HG02981 (cell line): ENCODE results near the gene MEX3A.
"Not testable (repeated sequence)": the region's sequence is repeated elsewhere in the genome, so short reads cannot be mapped to it uniquely, and the experiment has no call there.

Experiments used
- ATAC-seq: cut with Tn5 transposase; IDR thresholded peaks from one replicate; pipeline ENCODE4 v1.9.1; 2021; ENCODE audit warnings: mild to moderate bottlenecking, moderate library complexity; ENCODE audit not compliant: unreplicated experiment

MEX3A gene

DNA sequence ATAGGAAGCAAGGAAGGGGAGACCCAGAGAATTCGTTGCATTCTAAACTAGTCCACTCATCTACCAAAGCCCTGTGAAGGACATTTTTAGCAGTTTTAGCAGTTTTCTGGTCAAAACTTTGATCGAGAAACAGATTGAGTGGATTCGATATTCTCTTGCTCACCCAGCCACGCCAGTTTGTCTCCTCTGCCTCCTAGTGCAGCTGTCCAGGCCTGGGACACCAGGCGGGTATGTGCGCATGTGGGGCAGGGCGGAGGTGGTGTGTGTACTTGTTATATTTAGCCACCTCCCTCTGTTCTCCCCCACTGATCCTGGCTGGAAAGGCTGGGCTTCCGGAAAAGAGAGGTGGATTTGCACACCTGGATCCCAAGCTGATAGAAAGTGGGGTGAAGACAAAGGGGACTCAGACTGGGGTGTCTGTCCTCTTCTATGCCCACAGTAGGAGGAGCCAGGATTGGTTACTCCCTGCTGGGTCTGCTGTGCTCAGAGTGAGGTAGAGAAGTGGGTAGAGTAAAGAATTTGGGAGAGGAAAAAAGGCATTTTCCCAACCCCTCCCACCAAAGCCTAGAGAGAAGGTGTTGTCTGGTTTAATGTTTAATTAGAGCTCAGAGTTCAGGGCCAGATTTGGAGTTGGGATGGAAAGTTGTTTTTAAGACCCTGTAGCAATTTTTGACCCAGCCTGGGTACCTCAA, 36.1 kb upstream of the MEX3A start:
- ATAC-seq = no peak

DNA sequence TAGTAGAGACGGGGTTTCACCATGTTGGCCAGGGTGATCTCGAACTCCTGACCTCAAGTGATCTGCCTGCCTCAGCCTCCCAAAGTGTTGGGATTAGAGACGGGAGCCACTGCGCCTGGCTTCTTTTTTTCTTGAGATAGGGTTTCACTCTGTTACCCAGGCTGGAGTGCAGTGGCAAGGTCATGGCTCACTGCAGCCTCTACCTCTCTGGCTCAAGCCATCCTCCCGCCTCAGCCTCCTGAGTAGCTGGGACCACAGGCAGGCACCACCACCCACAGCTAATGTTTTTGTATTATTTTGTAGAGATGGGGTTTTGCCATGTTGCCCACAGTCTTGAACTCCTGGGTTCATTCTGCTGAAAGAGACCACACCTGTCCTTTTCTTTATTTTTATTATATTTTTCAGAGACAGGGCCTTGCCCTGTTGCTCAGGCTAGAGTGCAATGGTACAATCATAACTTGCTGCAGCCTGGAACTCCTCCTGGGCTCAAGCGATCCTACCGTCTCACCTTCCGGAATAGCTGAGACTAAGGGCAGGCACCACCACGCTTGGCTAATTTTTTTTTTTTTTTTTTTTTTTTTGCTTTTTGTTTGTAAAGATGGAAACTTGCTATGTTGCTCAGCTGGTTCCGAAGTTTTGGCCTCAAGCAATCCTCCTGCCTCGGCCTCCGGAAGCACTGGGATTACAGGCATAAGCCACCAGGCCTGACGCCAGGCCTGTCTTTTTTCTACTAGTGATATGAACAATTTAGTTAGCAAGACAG, 35.3 kb upstream of the MEX3A start:
- ATAC-seq = no peak

DNA sequence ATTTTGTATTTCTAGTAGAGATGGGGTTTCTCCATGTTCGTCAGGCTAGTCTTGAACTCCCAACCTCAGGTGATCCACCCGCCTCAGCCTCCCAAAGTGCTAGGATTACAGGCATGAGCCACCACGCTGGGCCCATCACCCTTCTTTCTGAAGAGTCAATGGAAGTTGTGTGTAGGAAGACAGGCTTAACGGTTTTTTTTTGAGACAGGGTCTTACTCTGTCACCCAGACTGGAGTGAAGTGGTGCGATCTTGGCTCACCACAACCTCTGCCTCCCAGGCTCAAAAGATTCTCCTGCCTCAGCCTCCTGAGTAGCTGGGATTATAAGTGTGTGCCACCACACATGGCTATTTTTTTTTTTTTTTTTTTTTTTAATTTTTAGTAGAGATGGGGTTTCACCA, 34.5 kb upstream of the MEX3A start:
- ATAC-seq = not testable (repeated sequence)

DNA sequence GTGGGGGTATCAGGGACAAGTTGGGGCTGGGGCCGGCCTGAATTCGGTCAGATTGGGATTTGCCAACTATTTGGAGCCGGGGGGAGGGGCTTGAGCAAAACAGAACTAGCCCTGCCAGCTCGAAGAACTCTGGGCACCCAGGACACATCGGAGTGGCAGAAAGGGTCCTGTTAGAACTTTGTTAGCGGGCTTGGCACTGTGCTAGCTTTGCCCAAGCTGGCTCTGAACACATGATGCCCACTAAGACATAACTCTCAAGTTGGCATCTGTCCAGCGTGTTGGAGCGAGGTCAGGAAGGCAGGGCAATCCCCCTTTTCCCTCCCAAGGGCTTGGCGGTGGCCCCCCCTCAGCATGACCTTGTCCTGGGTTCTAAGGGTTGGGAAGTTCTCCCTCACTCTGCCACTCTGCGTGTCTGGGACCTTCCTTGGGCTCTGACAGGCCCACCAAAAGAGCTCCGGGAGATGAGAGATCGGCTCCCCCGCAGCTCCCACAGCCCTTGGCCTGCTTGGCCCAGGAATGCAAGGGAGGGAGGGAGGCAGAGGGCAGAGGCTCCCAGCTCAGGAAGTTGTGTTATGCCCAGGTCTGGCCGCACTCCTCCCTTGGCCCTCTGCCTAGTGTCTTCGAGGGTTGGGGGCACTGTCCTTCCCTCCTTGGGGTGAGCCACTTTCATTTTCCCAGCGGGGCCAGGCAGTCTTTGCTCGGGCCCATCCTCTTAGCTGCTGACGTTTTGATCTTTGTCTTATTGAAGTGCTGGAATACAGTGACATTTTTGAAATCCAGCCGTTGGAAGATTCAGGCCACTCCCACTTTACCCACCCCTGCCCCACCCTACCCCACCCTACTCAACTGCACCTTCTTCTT, 33.5 kb upstream of the MEX3A start:
- ATAC-seq = no peak

DNA sequence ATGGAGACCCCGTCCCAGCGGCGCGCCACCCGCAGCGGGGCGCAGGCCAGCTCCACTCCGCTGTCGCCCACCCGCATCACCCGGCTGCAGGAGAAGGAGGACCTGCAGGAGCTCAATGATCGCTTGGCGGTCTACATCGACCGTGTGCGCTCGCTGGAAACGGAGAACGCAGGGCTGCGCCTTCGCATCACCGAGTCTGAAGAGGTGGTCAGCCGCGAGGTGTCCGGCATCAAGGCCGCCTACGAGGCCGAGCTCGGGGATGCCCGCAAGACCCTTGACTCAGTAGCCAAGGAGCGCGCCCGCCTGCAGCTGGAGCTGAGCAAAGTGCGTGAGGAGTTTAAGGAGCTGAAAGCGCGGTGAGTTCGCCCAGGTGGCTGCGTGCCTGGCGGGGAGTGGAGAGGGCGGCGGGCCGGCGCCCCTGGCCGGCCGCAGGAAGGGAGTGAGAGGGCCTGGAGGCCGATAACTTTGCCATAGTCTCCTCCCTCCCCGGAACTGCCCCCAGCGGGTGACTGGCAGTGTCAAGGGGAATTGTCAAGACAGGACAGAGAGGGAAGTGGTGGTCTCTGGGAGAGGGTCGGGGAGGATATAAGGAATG, 32.8 kb upstream of the MEX3A start:
- peak; percentile 13 for ATAC-seq

DNA sequence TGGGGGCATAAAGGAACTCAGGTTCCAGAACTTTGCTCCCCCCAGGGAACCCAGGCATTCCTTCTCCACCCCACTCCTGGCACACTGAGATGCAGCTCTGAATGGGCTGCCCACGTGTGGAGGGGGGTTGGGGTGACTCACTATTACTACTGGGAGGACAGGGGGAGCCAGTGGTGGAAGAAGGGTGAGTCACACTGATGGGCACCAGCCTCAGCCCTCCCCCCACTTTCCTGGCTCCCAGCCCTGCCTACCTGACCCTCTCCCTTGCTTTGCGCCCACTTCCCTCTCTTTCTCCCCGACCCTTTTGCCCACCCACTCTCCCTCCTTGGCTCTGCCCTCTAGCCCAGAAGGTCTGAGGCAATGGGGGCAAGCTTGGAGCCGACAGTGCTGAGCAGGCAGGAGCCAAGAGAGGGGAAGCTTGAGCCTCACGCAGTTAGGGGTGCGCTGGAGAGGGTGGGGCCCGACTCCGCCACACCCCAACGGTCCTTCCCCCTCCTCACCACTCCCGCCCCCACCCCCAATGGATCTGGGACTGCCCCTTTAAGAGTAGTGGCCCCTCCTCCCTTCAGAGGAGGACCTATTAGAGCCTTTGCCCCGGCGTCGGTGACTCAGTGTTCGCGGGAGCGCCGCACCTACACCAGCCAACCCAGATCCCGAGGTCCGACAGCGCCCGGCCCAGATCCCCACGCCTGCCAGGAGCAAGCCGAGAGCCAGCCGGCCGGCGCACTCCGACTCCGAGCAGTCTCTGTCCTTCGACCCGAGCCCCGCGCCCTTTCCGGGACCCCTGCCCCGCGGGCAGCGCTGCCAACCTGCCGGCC, 32.0 kb upstream of the MEX3A start, which contains the start of gene LMNA:
Gene LMNA, plus strand, starts transcription at position 611 of the 818 bp plus-strand sequence. CDS start 208 bp downstream, outside the sequence.
- ATAC-seq = peak; percentile 59

DNA sequence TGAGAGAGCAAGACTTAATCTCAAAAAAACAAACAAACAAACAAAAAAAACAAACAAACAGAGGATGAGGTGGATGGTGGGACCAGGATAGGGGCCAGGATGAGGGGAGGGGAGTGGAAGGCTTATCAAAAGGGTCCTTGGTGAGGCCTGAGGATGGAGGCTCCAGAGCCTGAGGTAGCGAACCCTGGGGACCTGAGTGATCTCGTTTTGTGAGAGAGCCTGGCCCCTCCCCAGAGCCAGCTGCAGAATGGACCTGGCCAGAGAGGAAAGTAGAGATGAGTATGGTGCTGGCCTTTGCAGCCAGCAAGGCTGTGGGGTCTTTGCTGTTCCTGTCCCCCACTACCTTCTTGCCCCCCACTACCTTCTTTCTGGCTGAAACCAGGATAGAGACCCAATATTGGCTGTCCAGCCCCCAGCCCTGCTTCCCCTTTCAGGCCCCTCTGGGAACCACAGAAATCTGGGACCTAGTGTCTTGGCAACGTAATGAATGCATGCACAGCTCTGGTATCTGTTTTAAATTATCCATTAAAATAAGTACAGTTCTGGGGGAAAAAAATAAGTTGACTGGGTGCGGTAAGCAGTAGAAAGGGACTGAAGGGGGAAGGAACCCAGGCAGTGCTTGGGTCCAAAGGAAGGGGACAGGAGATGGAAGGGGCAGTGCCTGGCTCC, 31.2 kb upstream of the MEX3A start:
- no peak for ATAC-seq

DNA sequence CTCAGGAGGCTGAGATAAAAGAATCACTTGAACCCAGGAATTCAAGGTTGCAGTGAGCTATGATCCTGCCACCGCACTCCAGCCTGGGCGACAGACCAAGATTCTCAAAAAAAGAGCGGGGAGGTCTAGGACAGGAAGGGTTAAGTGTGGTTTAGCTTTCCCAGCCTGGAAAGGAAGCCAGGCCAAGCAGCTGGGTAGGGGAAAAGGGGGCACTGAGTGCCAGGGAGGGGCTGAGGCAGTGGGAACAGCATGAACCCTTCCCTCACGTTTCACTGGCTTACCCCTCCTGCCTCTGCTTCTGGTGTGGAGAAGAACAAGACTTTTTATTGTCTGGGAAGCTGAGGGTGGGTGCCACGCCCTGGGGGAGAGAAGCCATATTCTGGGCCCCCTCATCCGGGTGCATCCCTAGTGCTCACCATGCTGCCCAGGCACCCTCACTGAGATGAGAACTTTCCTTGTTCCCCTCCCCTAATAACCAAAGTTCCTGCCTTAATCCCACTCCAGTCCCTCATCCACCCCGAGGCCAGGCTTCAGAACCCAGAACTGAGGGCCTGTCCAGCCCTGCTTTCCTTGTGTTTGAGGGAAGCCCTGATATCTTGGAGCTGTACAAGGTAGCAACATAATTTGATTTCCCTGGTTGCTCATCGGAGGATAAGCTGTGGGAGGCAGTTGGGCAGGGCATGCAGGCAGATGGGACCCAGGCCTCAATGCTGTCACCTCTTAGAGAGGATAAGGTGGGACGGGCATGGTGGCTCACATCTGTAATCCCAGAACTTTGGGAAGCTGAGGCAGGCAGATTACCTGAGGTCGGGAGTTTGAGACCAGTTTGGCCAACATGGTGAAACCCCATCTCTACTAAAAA, 30.2 kb upstream of the MEX3A start:
- no peak for ATAC-seq

DNA sequence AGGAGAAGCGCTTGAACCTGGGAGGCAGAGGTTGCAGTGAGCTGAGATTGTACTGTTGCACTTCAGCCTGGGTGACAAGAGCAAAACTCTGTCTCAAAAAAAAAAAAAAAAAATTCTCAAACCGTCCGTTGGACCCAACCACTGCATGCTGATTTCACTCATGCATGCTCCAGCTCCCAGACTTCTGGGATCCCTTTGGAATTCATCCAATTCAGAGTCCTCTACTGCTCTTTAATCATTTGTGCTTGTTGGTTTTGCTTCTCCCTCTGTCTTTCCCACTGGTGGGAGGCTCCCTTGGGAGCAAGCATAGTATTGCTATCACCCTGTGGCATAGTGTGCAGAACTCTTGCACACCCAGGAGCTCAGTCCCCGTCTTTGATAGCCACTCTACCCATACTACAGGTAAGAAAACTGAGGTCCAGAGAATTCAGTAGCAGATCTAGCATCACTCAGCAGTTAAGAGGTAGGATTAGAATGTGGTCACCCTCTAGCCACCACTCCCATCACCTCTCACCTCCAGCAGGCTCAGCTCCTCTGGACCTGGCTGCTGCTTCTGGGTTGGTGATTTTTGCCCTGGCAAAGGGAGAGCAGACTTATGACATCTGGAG, 29.2 kb upstream of the MEX3A start:
- ATAC-seq = no peak

DNA sequence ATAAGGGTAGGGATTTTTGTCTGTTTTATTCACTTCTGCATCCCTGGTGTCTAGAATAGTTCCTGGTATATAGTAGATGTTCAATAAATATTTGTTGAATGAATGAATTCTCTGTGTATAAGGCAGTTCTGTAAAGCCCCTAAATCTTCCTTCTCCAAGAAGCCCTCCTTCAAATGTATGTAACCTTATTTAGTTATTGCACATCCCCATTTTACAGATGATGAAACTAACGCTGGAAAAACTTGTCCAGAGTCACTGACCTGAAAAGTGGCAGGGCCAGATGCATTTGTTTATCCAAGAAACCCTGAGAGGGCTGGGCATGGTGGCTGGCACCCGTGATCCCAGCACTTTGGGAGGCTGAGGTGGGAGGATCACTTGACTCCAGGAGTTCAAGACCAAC, 28.0 kb upstream of the MEX3A start:
- ATAC-seq = no peak

DNA sequence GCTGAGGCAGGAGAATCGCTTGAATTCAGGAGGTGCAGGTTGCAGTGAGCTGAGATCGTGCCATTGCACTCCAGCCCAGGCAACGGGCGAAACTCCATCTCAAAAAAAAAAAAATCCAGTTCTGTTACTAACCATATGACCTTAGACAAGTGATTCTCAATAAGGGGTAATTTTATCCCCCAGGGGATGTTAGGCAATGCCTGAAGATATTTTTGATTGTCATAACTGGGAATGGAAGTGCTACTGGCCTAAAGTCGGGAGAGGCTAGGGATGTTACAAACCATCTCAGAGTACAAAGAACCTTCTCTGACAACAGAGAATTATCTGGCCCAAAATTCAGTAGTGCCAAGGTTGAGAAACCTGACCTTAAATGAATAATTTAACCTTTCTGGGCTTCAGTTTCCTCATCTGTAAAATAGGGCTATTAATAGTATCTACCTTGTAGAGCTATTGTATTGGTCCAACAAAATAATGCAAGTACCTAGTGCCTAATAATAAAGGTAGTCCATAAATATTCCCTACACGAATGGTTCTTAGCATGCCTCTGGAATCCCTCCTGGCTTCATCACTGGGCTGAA, 26.5 kb upstream of the MEX3A start:
- ATAC-seq = no peak

DNA sequence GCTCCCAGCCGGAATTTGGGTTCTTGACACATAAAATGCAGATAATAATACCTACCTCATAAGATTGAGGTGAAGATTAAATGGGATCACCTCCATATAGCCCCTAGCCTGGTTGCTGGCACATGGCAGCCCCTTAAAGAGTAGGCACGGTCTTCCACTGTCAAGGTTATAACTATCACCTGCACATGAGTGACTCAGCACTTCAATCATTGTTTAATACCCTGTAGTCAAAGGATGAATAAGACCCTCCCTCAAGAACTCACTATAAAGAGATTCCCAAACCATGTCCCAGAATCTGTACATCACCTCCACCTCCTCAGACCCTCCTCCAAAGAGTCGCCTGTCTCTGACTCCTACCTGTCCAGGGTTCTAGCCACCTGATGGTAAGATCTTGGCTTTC, 25.8 kb upstream of the MEX3A start:
- ATAC-seq = no peak

DNA sequence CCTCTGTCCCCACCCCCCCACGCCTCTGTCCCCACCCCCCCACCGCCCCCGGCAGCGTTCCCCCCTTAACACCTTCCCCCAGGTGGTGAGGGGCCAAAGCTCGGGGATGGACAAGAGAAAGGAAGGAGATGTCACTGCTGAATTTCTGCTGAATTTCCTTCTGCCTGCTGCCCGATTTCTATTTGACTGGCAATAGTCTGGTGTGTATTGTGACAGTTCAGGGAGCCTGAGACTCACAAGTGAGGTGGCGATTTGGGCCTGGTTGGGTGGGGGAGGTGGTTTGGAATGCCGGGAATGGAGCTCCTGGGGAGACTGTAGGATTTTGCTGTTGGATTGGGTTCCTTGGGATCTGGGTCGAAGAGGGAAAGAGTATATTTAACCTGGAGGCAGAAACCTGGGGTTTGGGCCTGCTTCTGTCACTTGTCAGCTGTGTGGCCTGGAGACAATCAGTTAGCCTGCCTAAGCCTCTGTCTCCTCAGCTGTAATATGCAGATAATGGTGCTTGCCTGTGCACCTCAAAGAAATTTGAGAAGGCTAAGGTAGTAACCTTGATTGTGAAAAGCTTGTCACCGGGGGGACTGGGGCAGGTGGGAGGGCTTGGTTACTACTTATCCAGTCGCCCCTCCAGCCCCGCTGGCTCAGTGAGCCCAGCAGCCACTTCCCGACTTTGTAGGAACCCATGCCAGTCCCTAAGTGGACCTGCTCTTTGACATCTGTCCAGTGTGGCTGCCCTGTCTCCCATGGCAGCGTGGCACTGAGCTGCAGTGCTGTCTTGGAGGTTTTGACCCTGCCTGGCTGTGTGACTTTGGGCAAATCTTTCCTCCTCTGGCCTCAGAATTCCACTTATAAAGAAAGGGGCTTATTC, 24.6 kb upstream of the MEX3A start:
- no peak for ATAC-seq

DNA sequence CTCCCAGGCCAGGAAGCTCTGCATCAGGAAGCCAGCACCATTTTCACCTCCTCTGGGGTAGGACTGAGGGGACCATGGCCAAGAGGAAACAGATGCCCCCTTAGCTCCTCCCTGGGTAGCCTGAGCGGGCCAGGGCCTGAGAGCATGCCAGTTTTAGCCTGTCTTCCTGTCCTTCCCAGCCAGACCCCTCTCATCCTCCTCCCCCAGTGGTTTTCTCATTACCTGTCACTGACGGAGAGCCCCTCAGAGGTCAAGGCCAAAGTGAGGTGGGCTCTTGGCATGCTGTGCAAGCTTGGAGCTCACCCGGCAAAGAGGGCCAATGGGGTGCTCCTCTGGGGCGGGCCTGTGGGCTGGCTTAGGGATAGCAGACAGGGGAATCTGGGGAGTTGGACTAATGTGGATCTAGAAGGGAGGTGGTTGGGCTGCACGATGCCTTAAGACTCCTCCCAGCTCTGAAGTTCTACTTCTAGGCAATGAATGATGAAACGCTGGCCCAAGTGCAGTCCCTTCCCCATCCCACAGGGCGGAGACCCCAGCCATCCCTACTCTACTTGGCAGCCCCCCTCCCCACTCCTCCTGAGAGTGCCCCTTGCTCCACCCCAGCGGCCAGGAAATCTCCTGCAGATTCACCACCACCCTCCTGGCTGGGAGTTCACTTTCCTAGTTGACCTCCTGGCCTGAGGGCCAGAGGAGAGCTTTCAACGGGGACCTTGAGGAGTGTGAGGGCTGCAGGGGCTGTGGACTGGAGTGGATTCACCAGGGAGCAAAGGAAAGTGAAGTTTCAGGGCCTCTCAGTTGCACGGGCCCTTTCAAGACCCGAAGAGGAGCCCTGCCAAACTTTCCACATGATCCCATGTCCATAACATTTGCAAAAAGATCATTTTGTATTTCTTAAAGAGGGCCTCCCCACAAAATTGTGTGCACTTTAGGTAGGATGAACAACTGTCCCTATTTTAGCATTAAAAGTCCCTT, 22.9 kb upstream of the MEX3A start:
- no peak for ATAC-seq

DNA sequence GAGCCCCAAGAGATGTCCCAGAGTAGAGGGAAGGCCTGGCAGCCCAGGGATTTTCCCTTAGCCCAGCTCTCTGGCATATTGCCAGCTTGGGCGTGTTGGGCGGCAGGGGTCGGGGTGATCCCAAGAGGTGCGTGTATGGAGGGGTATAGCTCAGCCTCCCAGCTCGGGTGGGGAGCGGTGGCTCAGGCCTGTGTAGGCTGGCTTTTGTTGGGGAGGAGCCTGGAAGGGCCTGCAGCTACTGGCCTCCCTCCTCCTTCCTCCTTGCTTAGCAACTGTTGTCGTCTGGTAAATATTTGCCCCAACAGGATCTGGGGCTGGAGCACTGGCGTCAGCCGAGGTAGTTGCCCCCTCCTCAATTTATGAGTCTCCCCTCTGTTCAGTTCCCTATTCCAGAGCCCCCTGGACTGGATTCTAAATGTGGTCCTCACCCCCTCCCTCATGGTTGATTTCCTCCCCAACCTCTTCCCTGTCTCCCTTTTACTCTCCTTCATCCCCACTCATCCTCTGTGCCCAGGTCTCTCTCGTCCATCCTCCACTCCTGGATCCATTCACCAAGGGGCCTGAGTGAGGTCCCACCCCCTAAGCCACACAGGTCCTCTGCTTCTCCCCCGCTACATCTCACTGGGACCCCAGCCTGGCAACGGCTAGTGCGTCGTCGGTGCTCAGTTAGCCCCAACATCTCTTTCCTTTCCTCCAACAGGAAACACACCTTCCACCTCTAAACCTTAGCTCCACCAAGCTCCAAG, 22.0 kb upstream of the MEX3A start:
- ATAC-seq = no peak
